Smooth muscle cell (in vitro differentiated cells): ENCODE results near the gene PLA2G4F. TPM values are rescaled to one million over a fixed set of nuclear protein-coding genes. Genes with fewer than 3 reads are reported as not detected.

Source experiments
- DNase-seq: peaks from one replicate; lab custom pipeline; 2025; ENCODE audit not compliant: unreplicated experiment; lab: John Stamatoyannopoulos, UW
- H2AFZ ChIP-seq: fragments of 200-600 bp; sonication (generic); 2 replicates; pipeline ENCODE4 v1.6.0; 2016; ENCODE audit warnings: antibody characterized with exemption, low read depth, mild to moderate bottlenecking
- H3F3A ChIP-seq: fragments of 200-600 bp; sonication (generic); 2 replicates; pipeline ENCODE4 v1.6.0; 2017; ENCODE audit warnings: antibody characterized with exemption, low read depth
- H3K27ac ChIP-seq: fragments of 200-600 bp; sonication (generic); 2 replicates; pipeline ENCODE4 v1.5.1; 2016; ENCODE audit warnings: low read depth, mild to moderate bottlenecking
- H3K27me3 ChIP-seq: fragments of 200-600 bp; sonication (generic); 2 replicates; pipeline ENCODE4 v1.6.1; 2016; ENCODE audit warnings: low read depth, mild to moderate bottlenecking
- H3K36me3 ChIP-seq: fragments of 200-600 bp; sonication (generic); 2 replicates; pipeline ENCODE4 v1.5.1; 2016; ENCODE audit warnings: low read depth
- H3K4me1 ChIP-seq: fragments of 200-600 bp; sonication (generic); 2 replicates; pipeline ENCODE4 v1.5.1; 2016; ENCODE audit warnings: low read depth
- H3K4me2 ChIP-seq: fragments of 200-600 bp; sonication (generic); 2 replicates; pipeline ENCODE4 v1.6.0; 2016; ENCODE audit warnings: mild to moderate bottlenecking
- H3K4me3 ChIP-seq: fragments of 200-600 bp; sonication (generic); 2 replicates; pipeline ENCODE4 v1.5.1; 2016; ENCODE audit warnings: mild to moderate bottlenecking
- H3K79me2 ChIP-seq: fragments of 200-600 bp; sonication (generic); 2 replicates; pipeline ENCODE4 v1.6.0; 2016; ENCODE audit warnings: low read depth, mild to moderate bottlenecking
- H3K9ac ChIP-seq: fragments of 200-600 bp; sonication (generic); 2 replicates; pipeline ENCODE4 v1.6.0; 2016; ENCODE audit warnings: low read depth
- H3K9me3 ChIP-seq: fragments of 200-600 bp; sonication (generic); replicated peaks from 2 replicates; pipeline ENCODE4 v1.5.1; 2016; ENCODE audit warnings: low read depth
- H4K20me1 ChIP-seq: fragments of 200-600 bp; sonication (generic); 2 replicates; pipeline ENCODE4 v1.6.0; 2016; ENCODE audit warnings: low read depth
- CTCF ChIP-seq: fragments of 200-600 bp; sonication (generic); IDR thresholded peaks from 2 replicates; pipeline ENCODE4 v1.5.1; 2017; ENCODE audit warnings: borderline replicate concordance, mild to moderate bottlenecking, antibody characterized with exemption; ENCODE audit not compliant: insufficient read depth, poor library complexity, severe bottlenecking
- WGBS: methylation state at CpG from one replicate; pipeline ENCODE4 v1.1.7; 2016; ENCODE audit warnings: low lambda C conversion rate; 5-methylcytosine and 5-hydroxymethylcytosine counted together
- polyA plus RNA-seq: library from polyadenylated mRNA; unstranded; fragments of >200 nt; fragmentation: Nextera tagmentation; extraction: Ambion mirVana; gene quantifications from 2 replicates; pipeline ENCODE4 v1.2.1, GENCODE V29; 2016
- total RNA-seq: library from RNA; depleted of rRNA; stranded (reverse); fragments of >200 nt; gene quantifications from 2 replicates; pipeline ENCODE4 v1.2.3, GENCODE V29; 2014

The PLA2G4F gene
- total and polyA plus RNA-seq, 2 experiments from 2014 or later = 0.46 to 1.3 TPM

- DNase-seq = no peak
- H3K36me3 ChIP-seq = no peaks in the 10 kb centered on the region
- no peaks in the 10 kb centered on the region for H3K4me1 ChIP-seq
- H2AFZ ChIP-seq = no peak overlapping the region
- no peak for TF ChIP-seq CTCF
- WGBS = 76% methylated on average over 6 of the region's 6 CpGs
- no peak overlapping the region for H3K27ac ChIP-seq
- no peaks in the 10 kb centered on the region for H3F3A ChIP-seq
- no peaks in the 10 kb centered on the region for H4K20me1 ChIP-seq
- H3K4me3 ChIP-seq = no peak overlapping the region
- H3K27me3 ChIP-seq = peaks cover 12% of the 10 kb centered on the region
- no peaks in the 10 kb centered on the region for H3K79me2 ChIP-seq
- no peaks in the 10 kb centered on the region for H3K9me3 ChIP-seq
- H3K4me2 ChIP-seq = no peak overlapping the region
- H3K9ac ChIP-seq = no peak overlapping the region
Measured at GRCh38 chr15:42134617-42135245, 21.7 kb downstream of the PLA2G4F start.

- WGBS = 65% methylated on average over 11 of the region's 11 CpGs
- H4K20me1 ChIP-seq = no peaks in the 10 kb centered on the region
- H2AFZ ChIP-seq = no peak overlapping the region
- no peaks in the 10 kb centered on the region for H3K36me3 ChIP-seq
- peak; percentile 43 for TF ChIP-seq CTCF
- no peaks in the 10 kb centered on the region for H3F3A ChIP-seq
- H3K9me3 ChIP-seq = no peaks in the 10 kb centered on the region
- H3K79me2 ChIP-seq = no peaks in the 10 kb centered on the region
- no peak for DNase-seq
- H3K4me3 ChIP-seq = no peak overlapping the region
- no peaks in the 10 kb centered on the region for H3K4me1 ChIP-seq
- peaks cover 18% of the 10 kb centered on the region for H3K27me3 ChIP-seq
- no peak overlapping the region for H3K27ac ChIP-seq
- H3K9ac ChIP-seq = no peak overlapping the region
- H3K4me2 ChIP-seq = no peak overlapping the region
Measured at GRCh38 chr15:42133886-42134502, 22.4 kb downstream of the PLA2G4F start.

- no peak for TF ChIP-seq CTCF
- DNase-seq = no peak
- no peaks in the 10 kb centered on the region for H3K9me3 ChIP-seq
Measured at GRCh38 chr15:42133356-42133755, 23.1 kb downstream of the PLA2G4F start.

More at GRCh38 chr15:42133356-42133755, 23.1 kb downstream of the PLA2G4F start:
- H2AFZ ChIP-seq = no peak overlapping the region
- H3K27ac ChIP-seq = no peak overlapping the region
- 89% methylated on average over 4 of the region's 4 CpGs for WGBS
- no peaks in the 10 kb centered on the region for H3K36me3 ChIP-seq
- no peak overlapping the region for H3K9ac ChIP-seq
- no peak overlapping the region for H3K4me3 ChIP-seq
- no peaks in the 10 kb centered on the region for H4K20me1 ChIP-seq
- H3K4me1 ChIP-seq = no peaks in the 10 kb centered on the region
- H3K27me3 ChIP-seq = peaks cover 22% of the 10 kb centered on the region
- no peaks in the 10 kb centered on the region for H3F3A ChIP-seq
- H3K79me2 ChIP-seq = no peaks in the 10 kb centered on the region
- H3K4me2 ChIP-seq = no peak overlapping the region
